Renal pelvis (tissue), 4 donors: Measurements from ENCODE around the gene WDR74. TPM values are rescaled to one million over a fixed set of nuclear protein-coding genes. Genes with fewer than 3 reads are reported as not detected.

Source experiments
- DNase-seq: peaks from one replicate; pipeline ENCODE4 v3.0.0-alpha.2; 2013
- polyA plus RNA-seq, 3 donors: library from polyadenylated mRNA; unstranded; fragments of 120-200 nt; gene quantifications; one replicate each; pipeline ENCODE4 v1.2.1, GENCODE V29; 2013; ENCODE audit not compliant: insufficient read length in 3 of 3

Gene WDR74
- polyA plus RNA-seq, 3 donors: 38.1 to 49.6 (median 47.0) TPM

GRCh38 chr11:62804310-62805075 lies 34.9 kb downstream of the WDR74 start:
- no peak for DNase-seq

DNA sequence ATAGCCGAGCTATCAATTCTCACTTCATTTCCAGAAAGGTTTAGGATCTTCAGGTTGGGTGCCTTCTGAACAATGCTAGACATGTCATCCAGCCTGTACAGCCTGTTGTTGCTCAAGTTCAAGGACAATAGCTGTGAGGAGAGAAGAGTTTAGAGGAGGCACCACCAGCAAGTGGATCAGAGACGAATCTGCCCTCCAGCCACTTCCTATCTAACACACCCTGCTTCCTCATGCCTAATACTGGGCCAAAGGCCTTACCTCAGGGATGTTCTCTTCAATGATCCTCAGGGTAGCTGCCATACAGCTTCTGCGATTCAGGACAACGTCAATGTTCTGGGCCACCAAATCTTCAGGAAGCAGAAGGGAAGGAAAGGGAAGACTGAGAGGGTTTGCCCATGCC lies 38.3 kb downstream of the WDR74 start:
- no peak for DNase-seq

DNA sequence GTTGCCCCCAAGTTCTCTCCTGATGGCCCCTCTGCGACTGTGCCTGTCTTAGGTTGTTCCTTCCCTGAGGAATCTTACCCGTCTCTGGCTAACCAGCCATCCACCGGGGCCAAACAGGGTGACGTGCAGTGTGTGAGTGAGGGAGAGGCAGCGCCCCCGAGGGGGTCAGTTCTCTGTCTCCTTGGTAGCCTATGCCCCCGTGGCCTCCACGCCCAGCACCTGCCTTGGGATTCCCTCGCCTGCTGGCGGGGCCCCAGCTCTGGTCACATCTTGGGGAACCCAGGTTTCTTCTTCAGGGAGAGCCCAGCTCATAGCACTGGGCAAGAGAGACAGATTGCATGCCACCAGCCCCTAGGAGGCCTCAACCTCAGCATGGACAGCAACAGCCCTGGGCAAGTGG lies 39.9 kb downstream of the WDR74 start:
- no peak for DNase-seq

DNA sequence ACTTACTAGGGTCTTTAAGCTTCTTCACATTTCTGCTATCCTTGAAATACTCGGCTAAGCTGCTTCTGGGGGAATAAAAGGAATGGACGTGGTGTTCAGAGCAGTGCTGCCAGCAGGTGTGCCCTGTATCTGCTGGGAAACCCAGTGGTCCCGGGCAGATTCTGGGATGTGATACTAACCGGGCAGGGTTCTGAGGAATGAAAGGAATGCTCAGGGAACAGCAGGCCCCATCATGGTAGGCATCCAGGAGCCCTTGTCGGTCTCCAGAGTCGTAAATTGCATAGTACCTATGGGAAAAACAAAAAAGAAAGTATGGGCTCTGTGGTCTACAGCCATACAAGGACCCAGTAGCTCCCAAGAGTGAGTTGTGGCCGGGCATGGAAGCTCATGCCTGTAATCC lies 43.1 kb downstream of the WDR74 start:
- no peak for DNase-seq

DNA sequence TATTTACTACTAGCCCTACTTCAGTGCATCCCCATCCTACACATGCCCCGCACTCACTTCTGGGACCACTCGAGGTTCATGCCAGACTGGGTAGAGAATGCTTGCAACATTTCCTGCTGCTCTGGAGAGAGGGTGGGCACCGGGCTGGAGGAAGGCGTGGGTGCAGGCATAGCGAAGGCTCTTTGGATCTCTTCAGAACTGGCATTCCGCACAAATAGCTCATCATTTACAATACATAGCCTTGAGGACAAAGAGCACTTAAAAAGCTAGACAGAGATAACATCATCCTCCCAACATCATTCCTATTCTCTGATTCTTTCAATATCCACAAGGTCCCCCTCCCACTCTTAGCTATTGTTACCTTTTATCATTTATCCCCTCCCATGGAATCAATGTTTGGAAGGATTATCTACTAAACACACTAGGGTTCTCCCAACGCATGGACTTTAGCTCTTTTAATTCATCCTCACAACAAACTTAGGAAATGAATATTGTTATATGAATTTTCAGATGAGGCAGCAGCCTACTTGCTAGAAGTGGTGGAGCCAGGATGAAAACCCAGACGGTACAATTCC lies 45.1 kb downstream of the WDR74 start:
- DNase-seq: no peak

DNA sequence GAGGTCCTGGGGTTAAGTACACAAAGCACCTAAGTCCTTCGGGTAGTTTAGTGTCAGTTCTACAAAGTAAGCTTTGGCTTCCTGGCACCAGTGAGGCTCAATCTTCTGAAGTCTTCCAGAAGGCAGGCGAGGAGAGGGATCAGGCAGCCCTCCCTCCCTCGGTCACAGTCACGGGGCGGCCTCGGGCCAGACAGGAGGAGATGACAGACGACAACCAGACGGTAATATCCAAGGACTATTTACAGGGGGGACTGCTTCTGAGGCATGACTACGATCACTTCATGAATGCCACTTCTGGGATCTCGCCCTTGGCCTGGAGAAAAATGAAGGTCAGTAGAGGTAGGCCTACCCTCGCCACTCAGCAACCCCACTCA lies 47.2 kb downstream of the WDR74 start:
- no peak for DNase-seq

GRCh38 chr11:62791501-62792201 lies 47.7 kb downstream of the WDR74 start, which contains the start of gene TMEM223:
TSS of gene TMEM223 (minus strand) at chr11:62792006. CDS start at chr11:62791994, 12 bp downstream.
- DNase-seq: peak; percentile 84

- DNase-seq: no peak
Observed at GRCh38 chr11:62789576-62789975, 49.8 kb downstream of the WDR74 start.

DNA sequence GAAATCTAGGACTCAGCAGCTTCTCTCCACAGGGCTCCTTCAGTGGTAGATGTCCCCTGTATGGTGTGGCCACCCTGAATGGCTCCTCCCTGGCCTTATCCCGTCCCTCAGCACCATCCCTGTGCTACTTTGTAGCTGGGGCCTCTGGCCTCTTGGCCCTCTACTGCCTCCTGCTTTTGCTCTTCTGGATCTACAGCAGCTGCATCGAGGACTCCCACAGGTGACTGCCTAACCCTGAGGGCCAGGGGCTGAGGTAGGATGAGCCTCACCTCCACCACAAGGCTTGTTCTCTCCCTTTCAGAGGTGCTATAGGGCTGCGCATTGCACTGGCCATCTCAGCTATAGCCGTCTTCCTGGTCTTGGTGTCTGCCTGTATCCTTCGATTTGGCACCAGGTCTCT lies 50.4 kb downstream of the WDR74 start:
- no peak for DNase-seq

DNA sequence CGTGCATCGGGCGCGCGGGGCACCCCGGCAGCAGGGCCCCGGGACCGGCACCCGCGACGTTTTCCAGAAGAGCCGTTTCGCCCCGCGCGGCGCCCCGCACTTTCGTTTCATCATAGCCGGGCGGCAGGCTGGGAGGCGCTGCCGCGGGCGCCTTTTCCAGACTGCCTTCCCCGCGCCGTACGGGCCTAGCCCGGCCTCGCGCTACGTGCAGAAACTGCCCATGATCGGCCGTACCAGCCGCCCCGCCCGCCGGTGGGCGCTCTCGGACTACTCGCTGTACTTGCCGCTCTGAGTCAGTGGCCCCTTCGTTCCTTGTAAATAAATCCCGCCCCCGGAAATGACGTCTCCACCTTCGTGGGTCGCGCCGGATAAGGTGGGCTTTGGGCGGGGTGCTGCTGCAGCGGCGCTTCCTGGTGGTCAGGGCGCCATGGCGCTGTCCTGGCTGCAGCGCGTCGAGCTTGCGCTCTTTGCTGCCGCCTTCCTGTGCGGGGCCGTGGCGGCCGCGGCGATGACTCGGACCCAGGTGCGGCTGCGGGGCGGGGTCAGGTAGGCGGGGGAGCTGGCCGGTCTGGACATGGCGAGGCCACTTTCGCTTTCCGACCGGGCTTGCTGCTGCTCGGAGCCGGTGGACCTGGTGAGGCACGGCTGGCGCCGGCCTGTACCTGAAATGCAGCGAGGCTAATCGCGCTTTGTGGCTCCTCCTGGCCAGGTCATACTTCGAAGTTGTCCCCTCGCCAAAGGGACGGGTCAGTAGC lies 52.2 kb downstream of the WDR74 start, which contains the start of gene TMEM179B:
Gene TMEM179B (plus strand): TSS at position 398 of the 755 bp plus-strand sequence. CDS start 30 bp downstream, at position 428.
- peak; percentile 99 for DNase-seq

DNA sequence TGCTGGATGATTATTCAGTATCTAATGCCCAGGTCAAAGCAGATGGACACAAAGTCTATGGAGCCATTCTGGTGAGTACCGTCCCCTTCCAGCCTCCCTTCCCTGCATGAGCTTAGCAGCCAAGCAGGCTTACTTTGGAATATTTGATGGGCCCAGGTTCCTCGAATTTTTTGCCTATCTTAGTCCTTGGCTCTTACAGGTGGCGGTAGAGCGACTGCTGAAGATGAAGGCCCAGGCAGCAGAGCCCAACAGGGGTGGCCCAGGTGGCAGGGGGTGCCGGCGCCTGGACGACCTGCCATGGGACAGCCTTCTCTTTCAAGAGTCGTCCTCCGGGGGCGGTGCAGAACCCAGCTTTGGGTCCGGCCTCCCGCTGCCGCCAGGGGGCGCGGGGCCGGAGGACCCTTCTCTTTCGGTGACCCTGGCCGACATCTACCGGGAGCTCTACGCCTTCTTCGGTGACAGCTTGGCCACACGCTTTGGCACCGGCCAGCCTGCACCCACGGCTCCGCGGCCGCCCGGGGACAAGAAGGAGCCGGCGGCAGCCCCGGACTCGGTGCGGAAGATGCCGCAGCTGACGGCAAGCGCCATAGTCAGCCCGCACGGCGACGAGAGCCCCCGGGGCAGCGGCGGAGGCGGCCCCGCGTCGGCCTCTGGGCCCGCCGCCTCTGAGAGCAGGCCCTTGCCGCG lies 52.9 kb downstream of the WDR74 start:
- peak; percentile 89 for DNase-seq

Other genes with a start within 250 kb of the WDR74 start
- 10 to 100 TPM; 22.1 to 30.2 (median 25.6) TPM for gene TUT1, start 248.1 kb downstream of the WDR74 start, polyA plus RNA-seq
- 10 to 100 TPM; 95.7 to 98.2 (median 96.5) TPM for gene MTA2, start 237.7 kb downstream of the WDR74 start, polyA plus RNA-seq
- 10 to 100 TPM; 32.2 to 40.6 (median 38.0) TPM for gene EML3, start 226.8 kb downstream of the WDR74 start, polyA plus RNA-seq
- gene ROM1, start 226.3 kb downstream of the WDR74 start, polyA plus RNA-seq: 1 to 10 TPM; 2.7 to 4.6 (median 3.1) TPM
- gene B3GAT3, start 217.6 kb downstream of the WDR74 start, polyA plus RNA-seq: 10 to 100 TPM; 37.4 to 45.4 (median 38.7) TPM
- gene GANAB, start 193.0 kb downstream of the WDR74 start, polyA plus RNA-seq: 100 to 1,000 TPM; 371 to 407 (median 392) TPM
- 10 to 100 TPM; 21.5 to 24.8 (median 23.5) TPM for gene INTS5, start 186.3 kb downstream of the WDR74 start, polyA plus RNA-seq
- 10 to 100 TPM; 57.7 to 62.1 (median 60.3) TPM for gene C11orf98, start 174.4 kb downstream of the WDR74 start, polyA plus RNA-seq
- gene CSKMT, start 174.3 kb downstream of the WDR74 start, polyA plus RNA-seq: 1 to 10 TPM; 5.1 to 6.6 (median 6.0) TPM
- 10 to 100 TPM; 10.4 to 13.1 (median 12.9) TPM for gene UQCC3, start 167.9 kb downstream of the WDR74 start, polyA plus RNA-seq
- gene LBHD1, start 167.3 kb downstream of the WDR74 start, polyA plus RNA-seq: 10 to 100 TPM in 2 of 3 donors, 1 to 10 TPM in 1; 8.6 to 11.6 (median 10.6) TPM
- gene UBXN1, start 160.5 kb downstream of the WDR74 start, polyA plus RNA-seq: 100 to 1,000 TPM; 151 to 204 (median 191) TPM
- gene LRRN4CL, start 150.1 kb downstream of the WDR74 start, polyA plus RNA-seq: 1 to 10 TPM in 2 of 3 donors, under 1 TPM in 1; 0.68 to 1.0 (median 1.0) TPM
- gene BSCL2, start 132.2 kb downstream of the WDR74 start, polyA plus RNA-seq: 10 to 100 TPM; 65.7 to 72.7 (median 68.1) TPM
- gene GNG3, start 131.9 kb downstream of the WDR74 start, polyA plus RNA-seq: 1 to 10 TPM; 2.1 to 3.6 (median 2.5) TPM
- gene HNRNPUL2, start 112.1 kb downstream of the WDR74 start, polyA plus RNA-seq: 10 to 100 TPM; 79.1 to 92.4 (median 86.0) TPM
- gene TTC9C, start 111.1 kb downstream of the WDR74 start, polyA plus RNA-seq: 10 to 100 TPM; 37.0 to 48.6 (median 45.8) TPM
- gene ZBTB3, start 85.4 kb downstream of the WDR74 start, polyA plus RNA-seq: 10 to 100 TPM in 1 of 3 donors, 1 to 10 TPM in 2; 8.1 to 10.4 (median 9.4) TPM
- gene POLR2G, start 78.0 kb downstream of the WDR74 start, polyA plus RNA-seq: 100 to 1,000 TPM; 133 to 173 (median 153) TPM
- 10 to 100 TPM; 32.9 to 44.1 (median 40.0) TPM for gene TAF6L, start 68.2 kb downstream of the WDR74 start, polyA plus RNA-seq
- 10 to 100 TPM; 67.7 to 75.2 (median 71.3) TPM for gene TMEM179B, start 52.2 kb downstream of the WDR74 start, polyA plus RNA-seq
- gene TMEM223, start 47.6 kb downstream of the WDR74 start, polyA plus RNA-seq: 10 to 100 TPM; 30.6 to 31.6 (median 31.1) TPM
- 100 to 1,000 TPM; 117 to 137 (median 126) TPM for gene NXF1, start 34.1 kb downstream of the WDR74 start, polyA plus RNA-seq
- gene STX5, start 7.5 kb downstream of the WDR74 start, polyA plus RNA-seq: 10 to 100 TPM; 50.5 to 59.2 (median 54.7) TPM
- gene TEX54, start 6.7 kb downstream of the WDR74 start, polyA plus RNA-seq: under 1 TPM in 2 of 3 donors, not detected in 1; 0.36 to 0.65 TPM
- gene SLC3A2, start 41.3 kb upstream of the WDR74 start, polyA plus RNA-seq: 100 to 1,000 TPM; 169 to 175 (median 169) TPM
- gene CHRM1, start 81.8 kb upstream of the WDR74 start, polyA plus RNA-seq: under 1 TPM in 2 of 3 donors, not detected in 1; 0.04 to 0.07 TPM
- gene SLC22A6, start 145.4 kb upstream of the WDR74 start, polyA plus RNA-seq: 10 to 100 TPM; 25.1 to 38.1 (median 32.2) TPM
- 10 to 100 TPM; 44.8 to 63.5 (median 60.6) TPM for gene SLC22A8, start 176.3 kb upstream of the WDR74 start, polyA plus RNA-seq